ENCODE results near the gene COX4I1.
"Not testable (repeated sequence)": the region's sequence is repeated elsewhere in the genome, so short reads cannot be mapped to it uniquely, and the experiment has no call there.

COX4I1 gene

DNA sequence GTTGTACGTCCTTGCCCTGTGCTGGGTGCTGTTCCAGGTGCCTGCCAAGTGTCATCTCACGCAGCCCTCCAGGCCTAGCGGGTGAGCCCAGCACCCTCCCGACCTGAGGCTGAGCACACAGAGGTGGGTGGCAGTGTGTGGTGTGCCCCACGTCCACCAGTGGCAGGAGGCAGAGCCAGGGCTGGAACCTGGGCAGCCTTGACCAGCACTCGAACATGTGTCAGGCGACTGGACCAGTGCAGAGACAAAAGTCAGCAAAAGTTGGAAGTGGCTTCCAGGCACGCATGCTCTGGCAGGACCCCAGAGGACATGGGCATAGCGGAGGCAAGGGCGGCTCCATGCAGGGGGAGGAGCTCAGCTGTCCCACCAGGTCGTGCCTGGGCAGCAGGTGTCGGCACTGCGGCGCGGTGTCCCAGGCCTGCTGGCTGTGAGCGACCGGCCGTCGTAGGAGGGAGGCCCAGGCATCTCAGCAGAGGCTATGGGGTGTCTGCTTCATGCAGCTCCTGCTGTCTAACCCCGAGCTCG, 35.8 kb downstream of the COX4I1 start:
- Histone ChIP-seq H3K4me1 (ENCODE audit: control insufficient read depth, insufficient read depth, low read length, unreplicated experiment) (no peaks in the 10 kb centered on the region), H3K27ac (ENCODE audit: low read depth, low read length) (no peak overlapping the region), H3K79me2 (ENCODE audit: control insufficient read depth, insufficient read depth, low read length, unreplicated experiment) (no peaks in the 10 kb centered on the region), H2AFZ (ENCODE audit: low read length, unreplicated experiment) (no peak overlapping the region), H3K36me3 (ENCODE audit: insufficient read depth, low read length) (no peaks in the 10 kb centered on the region), H3K27me3 (ENCODE audit: insufficient read depth, low read length) (peaks cover 62% of the 10 kb centered on the region), H3K4me3 (ENCODE audit: low read depth, low read length) (no peak overlapping the region)

DNA sequence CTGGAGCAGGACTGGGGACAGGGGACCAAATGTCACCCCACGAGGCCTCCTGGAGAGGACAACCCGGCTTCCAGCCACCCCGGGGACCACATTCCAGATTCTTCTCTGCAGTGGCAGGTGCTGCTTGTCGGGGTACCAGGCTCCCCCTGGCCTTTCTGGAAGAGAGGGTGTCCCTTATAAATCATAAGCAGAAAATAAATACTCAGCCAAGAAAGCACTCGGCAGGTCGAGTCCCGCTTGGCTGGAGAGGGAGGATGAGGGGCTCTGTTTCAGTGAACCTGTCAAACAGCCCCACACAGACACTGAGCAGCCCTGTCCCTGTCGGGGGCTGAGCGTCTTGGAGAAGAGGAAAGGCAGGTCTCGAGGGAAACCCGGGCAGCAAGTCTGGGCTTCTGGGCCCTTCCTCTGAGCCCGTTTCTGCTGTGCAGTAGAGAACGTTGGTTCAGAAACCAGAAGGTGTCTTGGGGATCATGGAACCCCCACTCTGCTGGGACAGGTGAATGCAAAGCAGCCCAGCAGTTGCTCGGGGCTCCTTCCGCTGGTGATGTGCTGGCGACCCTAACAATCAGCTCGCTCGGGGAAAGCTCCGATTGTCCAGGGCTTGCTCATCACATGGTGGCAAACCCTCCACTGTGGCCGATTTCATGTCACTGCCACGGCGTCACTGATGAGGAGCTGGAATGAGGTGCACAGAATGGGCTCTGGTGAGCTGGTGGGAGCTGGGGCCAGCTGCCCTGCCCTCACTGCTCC, 36.6 kb downstream of the COX4I1 start:
- Histone ChIP-seq H3K27me3 (ENCODE audit: insufficient read depth, low read length) (peaks cover 57% of the 10 kb centered on the region), H2AFZ (ENCODE audit: low read length, unreplicated experiment) (no peak overlapping the region), H3K4me3 (ENCODE audit: low read depth, low read length) (no peak overlapping the region), H3K4me1 (ENCODE audit: control insufficient read depth, insufficient read depth, low read length, unreplicated experiment) (no peaks in the 10 kb centered on the region), H3K27ac (ENCODE audit: low read depth, low read length) (no peak overlapping the region), H3K79me2 (ENCODE audit: control insufficient read depth, insufficient read depth, low read length, unreplicated experiment) (no peaks in the 10 kb centered on the region), H3K36me3 (ENCODE audit: insufficient read depth, low read length) (no peaks in the 10 kb centered on the region)

- Histone ChIP-seq H3K79me2 (ENCODE audit: control insufficient read depth, insufficient read depth, low read length, unreplicated experiment) (no peaks in the 10 kb centered on the region), H3K4me1 (ENCODE audit: control insufficient read depth, insufficient read depth, low read length, unreplicated experiment) (no peaks in the 10 kb centered on the region), H3K36me3 (ENCODE audit: insufficient read depth, low read length) (no peaks in the 10 kb centered on the region), H3K27ac (ENCODE audit: low read depth, low read length) (no peak overlapping the region), H3K4me3 (ENCODE audit: low read depth, low read length) (no peak overlapping the region), H2AFZ (ENCODE audit: low read length, unreplicated experiment) (no peak overlapping the region), H3K27me3 (ENCODE audit: insufficient read depth, low read length) (peaks cover 50% of the 10 kb centered on the region)
These were observed 37.4 kb downstream of the COX4I1 start for GRCh38 chr16:85836706-85837582.

GRCh38 chr16:85837654-85838053, 38.2 kb downstream of the COX4I1 start:
- not testable (repeated sequence) for H3K4me1 ChIP-seq (ENCODE audit: control insufficient read depth, insufficient read depth, low read length, unreplicated experiment); H3K4me3 ChIP-seq (ENCODE audit: low read depth, low read length); H3K27ac ChIP-seq (ENCODE audit: low read depth, low read length); H2AFZ ChIP-seq (ENCODE audit: low read length, unreplicated experiment); H3K36me3 ChIP-seq (ENCODE audit: insufficient read depth, low read length); H3K79me2 ChIP-seq (ENCODE audit: control insufficient read depth, insufficient read depth, low read length, unreplicated experiment)
- peaks cover 54% of the 10 kb centered on the region for H3K27me3 ChIP-seq (ENCODE audit: insufficient read depth, low read length)

- Histone ChIP-seq H3K4me1 (ENCODE audit: control insufficient read depth, insufficient read depth, low read length, unreplicated experiment) (no peaks in the 10 kb centered on the region), H3K27ac (ENCODE audit: low read depth, low read length) (no peak overlapping the region), H3K4me3 (ENCODE audit: low read depth, low read length) (no peak overlapping the region), H2AFZ (ENCODE audit: low read length, unreplicated experiment) (no peak overlapping the region), H3K27me3 (ENCODE audit: insufficient read depth, low read length) (peaks cover 56% of the 10 kb centered on the region), H3K36me3 (ENCODE audit: insufficient read depth, low read length) (no peaks in the 10 kb centered on the region), H3K79me2 (ENCODE audit: control insufficient read depth, insufficient read depth, low read length, unreplicated experiment) (no peaks in the 10 kb centered on the region)
These were observed 38.9 kb downstream of the COX4I1 start for GRCh38 chr16:85838381-85838780.

DNA sequence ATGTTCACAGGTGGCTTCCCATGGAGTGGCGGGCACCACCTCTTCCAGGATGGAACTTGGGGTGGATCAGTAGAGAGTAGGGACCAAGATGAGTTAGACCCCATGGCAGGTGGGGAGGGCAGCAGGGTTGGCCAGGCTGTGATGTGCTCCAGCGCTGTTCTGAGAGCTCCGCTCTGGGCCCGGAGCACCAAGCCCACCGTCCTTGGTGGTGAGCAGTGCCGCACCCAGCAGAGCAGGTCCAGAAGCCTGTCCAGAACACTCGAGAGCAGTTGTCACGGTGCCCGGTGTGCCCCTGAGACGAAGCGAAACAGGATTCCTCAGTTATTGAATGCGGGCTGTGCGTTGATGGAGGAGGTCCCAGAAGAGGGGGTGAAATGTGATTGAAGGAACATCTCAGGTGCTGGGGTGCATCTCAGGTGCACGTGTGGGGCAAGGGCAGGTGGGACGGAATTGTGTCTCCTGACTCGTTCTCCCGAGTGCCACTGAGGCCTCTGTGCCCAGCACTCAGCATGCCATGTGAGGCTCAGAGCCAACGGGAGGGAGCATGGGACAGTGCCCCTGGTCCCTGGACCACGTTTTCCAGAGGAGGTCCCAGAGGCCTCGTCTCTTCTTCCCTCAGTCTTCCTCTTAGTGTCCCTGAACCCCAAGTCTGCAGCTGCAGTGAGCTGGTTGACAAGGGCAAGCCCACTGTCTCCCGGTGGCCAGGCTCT, 39.5 kb downstream of the COX4I1 start:
- no peak overlapping the region for H2AFZ ChIP-seq (ENCODE audit: low read length, unreplicated experiment)
- no peaks in the 10 kb centered on the region for H3K4me1 ChIP-seq (ENCODE audit: control insufficient read depth, insufficient read depth, low read length, unreplicated experiment)
- peaks cover 60% of the 10 kb centered on the region for H3K27me3 ChIP-seq (ENCODE audit: insufficient read depth, low read length)
- no peaks in the 10 kb centered on the region for H3K36me3 ChIP-seq (ENCODE audit: insufficient read depth, low read length)
- H3K27ac ChIP-seq (ENCODE audit: low read depth, low read length) = no peak overlapping the region
- no peak overlapping the region for H3K4me3 ChIP-seq (ENCODE audit: low read depth, low read length)
- H3K79me2 ChIP-seq (ENCODE audit: control insufficient read depth, insufficient read depth, low read length, unreplicated experiment) = no peaks in the 10 kb centered on the region

DNA sequence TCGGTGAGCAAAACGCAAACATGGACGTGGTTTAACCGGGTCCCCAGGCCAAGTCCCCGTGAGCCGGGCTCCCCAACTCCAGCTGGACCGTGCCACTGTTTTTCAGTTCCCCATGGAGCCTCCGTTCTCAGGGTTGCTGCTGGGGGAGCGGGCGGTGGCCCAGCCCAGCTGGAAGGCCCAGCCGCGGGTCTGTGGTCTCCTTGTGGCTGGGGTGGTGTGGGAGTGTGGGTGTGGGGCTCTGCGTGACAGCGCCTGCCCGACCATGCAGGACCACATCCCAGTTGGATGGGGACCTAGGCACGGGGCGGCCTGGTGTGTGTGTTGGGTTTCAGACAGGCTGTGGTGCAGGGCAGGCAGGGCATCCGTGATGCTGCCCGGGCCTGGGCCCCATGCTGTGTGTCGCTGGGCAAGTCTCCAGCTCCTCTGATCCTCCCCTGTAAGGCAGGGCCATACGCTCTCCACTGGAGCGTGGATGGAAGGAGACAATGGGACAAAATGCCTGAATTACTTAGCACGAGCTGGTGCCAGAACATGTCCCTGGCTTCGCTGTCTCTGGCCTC, 40.3 kb downstream of the COX4I1 start:
- Histone ChIP-seq H3K36me3 (ENCODE audit: insufficient read depth, low read length) (no peaks in the 10 kb centered on the region), H3K27ac (ENCODE audit: low read depth, low read length) (no peak overlapping the region), H3K4me3 (ENCODE audit: low read depth, low read length) (no peak overlapping the region), H3K79me2 (ENCODE audit: control insufficient read depth, insufficient read depth, low read length, unreplicated experiment) (no peaks in the 10 kb centered on the region), H2AFZ (ENCODE audit: low read length, unreplicated experiment) (no peak overlapping the region), H3K27me3 (ENCODE audit: insufficient read depth, low read length) (peaks cover 63% of the 10 kb centered on the region), H3K4me1 (ENCODE audit: control insufficient read depth, insufficient read depth, low read length, unreplicated experiment) (no peaks in the 10 kb centered on the region)

GRCh38 chr16:85840395-85840794, 40.9 kb downstream of the COX4I1 start:
- H3K79me2 ChIP-seq (ENCODE audit: control insufficient read depth, insufficient read depth, low read length, unreplicated experiment) = no peaks in the 10 kb centered on the region
- no peak overlapping the region for H3K4me3 ChIP-seq (ENCODE audit: low read depth, low read length)
- no peaks in the 10 kb centered on the region for H3K4me1 ChIP-seq (ENCODE audit: control insufficient read depth, insufficient read depth, low read length, unreplicated experiment)
- no peak overlapping the region for H2AFZ ChIP-seq (ENCODE audit: low read length, unreplicated experiment)
- no peaks in the 10 kb centered on the region for H3K36me3 ChIP-seq (ENCODE audit: insufficient read depth, low read length)
- peaks cover 66% of the 10 kb centered on the region for H3K27me3 ChIP-seq (ENCODE audit: insufficient read depth, low read length)
- H3K27ac ChIP-seq (ENCODE audit: low read depth, low read length) = no peak overlapping the region

- Histone ChIP-seq H3K4me3 (ENCODE audit: low read depth, low read length) (no peak overlapping the region), H3K36me3 (ENCODE audit: insufficient read depth, low read length) (no peaks in the 10 kb centered on the region), H2AFZ (ENCODE audit: low read length, unreplicated experiment) (no peak overlapping the region), H3K27me3 (ENCODE audit: insufficient read depth, low read length) (peaks cover 62% of the 10 kb centered on the region), H3K4me1 (ENCODE audit: control insufficient read depth, insufficient read depth, low read length, unreplicated experiment) (no peaks in the 10 kb centered on the region), H3K79me2 (ENCODE audit: control insufficient read depth, insufficient read depth, low read length, unreplicated experiment) (no peaks in the 10 kb centered on the region), H3K27ac (ENCODE audit: low read depth, low read length) (no peak overlapping the region)
These were observed 41.3 kb downstream of the COX4I1 start for GRCh38 chr16:85840801-85841200.

- no peaks in the 10 kb centered on the region for H3K79me2 ChIP-seq (ENCODE audit: control insufficient read depth, insufficient read depth, low read length, unreplicated experiment)
- H3K27me3 ChIP-seq (ENCODE audit: insufficient read depth, low read length) = peaks cover 54% of the 10 kb centered on the region
- no peak overlapping the region for H3K4me3 ChIP-seq (ENCODE audit: low read depth, low read length)
- no peaks in the 10 kb centered on the region for H3K36me3 ChIP-seq (ENCODE audit: insufficient read depth, low read length)
- no peaks in the 10 kb centered on the region for H3K4me1 ChIP-seq (ENCODE audit: control insufficient read depth, insufficient read depth, low read length, unreplicated experiment)
- no peak overlapping the region for H2AFZ ChIP-seq (ENCODE audit: low read length, unreplicated experiment)
- H3K27ac ChIP-seq (ENCODE audit: low read depth, low read length) = no peak overlapping the region
These were observed 42.9 kb downstream of the COX4I1 start for GRCh38 chr16:85842435-85842834.
